Measurements from ENCODE around the gene TMEM50A. TPM values are rescaled to one million over a fixed set of nuclear protein-coding genes. Genes with fewer than 3 reads are reported as not detected.
"Not testable (repeated sequence)": the region's sequence is repeated elsewhere in the genome, so short reads cannot be mapped to it uniquely, and the experiment has no call there.

Gene TMEM50A
- total RNA-seq, 4 donors from 2014 or later, result 63.5 to 89.7 (median 77.2) TPM

- DNase-seq (ENCODE audit: low spot score in 2 of 2), result no peak
- no peak for TF ChIP-seq CTCF (IDR thresholded peaks at IDR 0.05)
- no peak for TF ChIP-seq POLR2A (IDR thresholded peaks at IDR 0.05)
- H3K4me3 ChIP-seq (ENCODE audit: low read depth, poor library complexity, severe bottlenecking), result no peak overlapping the region
- intact Hi-C loops (cut with DNase I; ENCODE audit: low total_unique reads), result no loop called here
Observed at GRCh38 chr1:25356441-25356840, 18.3 kb downstream of the TMEM50A start.

DNA sequence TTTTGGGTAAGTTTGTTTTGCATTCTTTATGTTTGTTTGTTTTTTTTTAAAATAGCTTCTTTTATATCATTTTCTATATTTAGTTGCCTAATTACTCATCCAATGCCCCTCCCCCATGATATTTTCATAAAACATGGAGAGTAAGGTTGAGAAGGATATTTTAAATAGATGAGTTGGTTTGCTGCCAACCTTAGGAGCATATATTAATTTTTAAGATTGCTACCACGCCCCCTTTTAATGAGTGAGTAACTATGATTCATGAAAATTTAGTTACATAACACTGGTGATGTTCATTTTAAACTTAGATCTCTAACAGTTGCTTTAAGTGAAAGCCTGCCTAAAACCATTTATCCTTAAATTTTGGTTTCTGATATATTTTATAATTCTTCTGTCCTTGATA lies 18.7 kb downstream of the TMEM50A start:
- WGBS, 2 donors, result 30 to 37% methylated on average over 1 of the region's 1 CpG
- H3K4me3 ChIP-seq (ENCODE audit: low read depth, poor library complexity, severe bottlenecking), result no peak overlapping the region
- DNase-seq (ENCODE audit: low spot score in 2 of 2), result no peak
- intact Hi-C loops (cut with DNase I; ENCODE audit: low total_unique reads), result no loop called here
- TF ChIP-seq POLR2A (IDR thresholded peaks at IDR 0.05), result no peak
- TF ChIP-seq CTCF (IDR thresholded peaks at IDR 0.05), result no peak

DNA sequence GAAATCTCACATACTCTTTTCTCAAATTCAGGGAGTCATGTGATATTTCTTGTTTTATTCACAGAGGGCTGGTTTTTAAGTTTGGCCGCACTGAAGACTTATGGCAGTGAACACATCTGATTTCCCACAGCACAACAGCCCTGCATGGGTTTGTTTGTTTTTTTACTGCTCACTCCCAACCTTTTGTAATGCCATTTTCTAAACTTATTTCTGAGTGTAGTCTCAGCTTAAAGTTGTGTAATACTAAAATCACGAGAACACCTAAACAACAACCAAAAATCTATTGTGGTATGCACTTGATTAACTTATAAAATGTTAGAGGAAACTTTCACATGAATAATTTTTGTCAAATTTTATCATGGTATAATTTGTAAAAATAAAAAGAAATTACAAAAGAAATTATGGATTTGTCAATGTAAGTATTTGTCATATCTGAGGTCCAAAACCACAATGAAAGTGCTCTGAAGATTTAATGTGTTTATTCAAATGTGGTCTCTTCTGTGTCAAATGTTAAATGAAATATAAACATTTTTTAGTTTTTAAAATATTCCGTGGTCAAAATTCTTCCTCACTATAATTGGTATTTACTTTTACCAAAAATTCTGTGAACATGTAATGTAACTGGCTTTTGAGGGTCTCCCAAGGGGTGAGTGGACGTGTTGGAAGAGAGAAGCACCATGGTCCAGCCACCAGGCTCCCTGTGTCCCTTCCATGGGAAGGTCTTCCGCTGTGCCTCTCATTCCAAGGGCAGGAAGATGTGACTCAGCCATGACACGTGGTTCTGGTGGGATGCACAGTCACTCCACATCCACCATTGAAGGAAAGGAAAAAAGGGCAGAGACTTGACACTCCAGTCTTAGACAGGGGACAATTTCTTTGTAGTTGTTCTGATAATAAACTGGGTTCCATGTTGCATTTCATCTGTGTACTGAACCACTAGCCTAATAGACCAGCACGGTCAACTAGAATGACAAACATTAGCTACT lies 22.8 kb downstream of the TMEM50A start:
- intact Hi-C loops (cut with DNase I; ENCODE audit: low total_unique reads), result no loop called here
- no peak for DNase-seq (ENCODE audit: low spot score in 2 of 2)
- 89 to 91% methylated on average over 7 of the region's 7 CpGs for WGBS, 2 donors
- H3K4me3 ChIP-seq (ENCODE audit: low read depth, poor library complexity, severe bottlenecking), result no peak overlapping the region
- TF ChIP-seq POLR2A (IDR thresholded peaks at IDR 0.05) (no peak), CTCF (IDR thresholded peaks at IDR 0.05) (no peak)

GRCh38 chr1:25361901-25362300 lies 23.8 kb downstream of the TMEM50A start:
- no peak for TF ChIP-seq CTCF (IDR thresholded peaks at IDR 0.05)
- no peak for TF ChIP-seq POLR2A (IDR thresholded peaks at IDR 0.05)
- DNase-seq (ENCODE audit: low spot score in 2 of 2), result no peak
- 59 to 68% methylated on average over 2 of the region's 2 CpGs for WGBS, 2 donors
- intact Hi-C loops (cut with DNase I; ENCODE audit: low total_unique reads), result no loop called here
- H3K4me3 ChIP-seq (ENCODE audit: low read depth, poor library complexity, severe bottlenecking), result no peak overlapping the region

- intact Hi-C loops (cut with DNase I; ENCODE audit: low total_unique reads); H3K4me3 ChIP-seq (ENCODE audit: low read depth, poor library complexity, severe bottlenecking); DNase-seq (ENCODE audit: low spot score in 2 of 2): not testable (repeated sequence)
- WGBS, 2 donors, result no CpG with 5 or more reads among the region's 17 CpGs
Observed at GRCh38 chr1:25362634-25363559, 24.8 kb downstream of the TMEM50A start.

DNA sequence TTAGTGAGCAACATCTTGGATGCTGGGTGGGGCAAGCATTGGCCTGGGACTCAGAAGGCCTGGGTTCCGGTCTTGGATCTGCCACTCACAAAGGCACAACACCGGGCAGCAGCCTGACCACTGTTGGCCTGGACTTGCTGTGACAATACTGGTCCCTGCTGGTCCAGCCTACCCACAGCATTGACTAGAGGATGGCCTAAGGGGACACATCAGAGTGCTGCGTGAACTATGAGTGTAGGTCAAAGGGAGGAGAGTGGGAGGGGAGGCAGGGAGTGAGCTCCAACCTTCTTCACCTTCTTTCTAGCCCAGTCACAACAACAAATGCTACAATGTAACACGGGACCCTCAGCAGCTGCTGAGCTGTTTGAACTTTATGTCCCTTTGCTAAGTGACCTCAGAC lies 31.1 kb downstream of the TMEM50A start:
- TF ChIP-seq CTCF (IDR thresholded peaks at IDR 0.05), result no peak
- no peak for TF ChIP-seq POLR2A (IDR thresholded peaks at IDR 0.05)
- DNase-seq (ENCODE audit: low spot score in 2 of 2), result no peak
- 72 to 90% methylated on average over 4 of the region's 4 CpGs for WGBS, 2 donors
- H3K4me3 ChIP-seq (ENCODE audit: low read depth, poor library complexity, severe bottlenecking), result no peak overlapping the region
- intact Hi-C loops (cut with DNase I; ENCODE audit: low total_unique reads), result no loop called here

DNA sequence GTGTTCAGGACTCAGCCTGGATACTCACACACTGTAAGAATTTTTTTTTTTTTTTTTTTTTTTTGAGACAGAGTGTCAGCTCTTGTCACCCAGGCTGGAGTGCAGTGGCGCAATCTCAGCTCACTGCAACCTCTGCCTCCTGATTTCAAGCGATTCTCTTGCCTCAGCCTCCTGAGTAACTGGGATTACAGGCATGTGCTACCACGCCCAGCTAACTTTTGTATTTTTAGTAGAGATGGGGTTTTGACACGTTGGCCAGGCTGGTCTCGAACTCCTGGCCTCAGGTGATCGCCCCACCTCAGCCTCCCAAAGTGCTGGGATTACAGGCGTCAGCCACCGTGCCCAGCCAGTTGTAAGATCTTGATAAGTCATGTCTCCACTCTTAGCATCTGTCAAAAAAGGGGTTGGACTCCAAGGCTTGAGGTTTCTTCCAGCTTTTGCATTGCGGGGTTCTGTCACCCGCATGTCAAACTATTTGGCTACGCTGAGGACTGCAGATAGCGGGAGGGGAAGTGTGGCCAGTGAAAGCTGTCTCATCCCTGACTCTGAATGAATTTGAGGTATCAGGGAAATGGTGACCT lies 31.6 kb downstream of the TMEM50A start:
- DNase-seq (ENCODE audit: low spot score in 2 of 2); H3K4me3 ChIP-seq (ENCODE audit: low read depth, poor library complexity, severe bottlenecking); intact Hi-C loops (cut with DNase I; ENCODE audit: low total_unique reads): not testable (repeated sequence)
- WGBS, 2 donors, result 85 to 86% methylated on average over 12 of the region's 12 CpGs

DNA sequence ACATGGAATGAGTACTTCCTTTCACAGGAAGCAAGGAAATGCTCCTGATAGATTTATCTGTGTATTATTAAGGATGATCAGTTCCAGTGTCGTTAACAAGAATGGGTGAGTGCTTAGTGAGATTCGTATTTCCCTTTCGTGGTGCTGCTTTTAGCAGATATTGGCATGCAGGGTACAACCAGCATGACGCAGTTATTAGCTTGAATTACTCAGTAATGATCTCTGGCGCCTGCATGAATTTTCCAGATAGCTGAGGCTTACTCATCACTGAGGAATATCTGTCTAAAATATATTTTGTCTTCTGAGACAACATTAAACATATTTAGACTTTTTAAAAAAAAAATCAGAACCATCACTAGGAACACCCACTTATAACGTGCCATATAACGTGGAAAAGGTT lies 33.6 kb downstream of the TMEM50A start:
- H3K4me3 ChIP-seq (ENCODE audit: low read depth, poor library complexity, severe bottlenecking); DNase-seq (ENCODE audit: low spot score in 2 of 2); intact Hi-C loops (cut with DNase I; ENCODE audit: low total_unique reads): not testable (repeated sequence)
- WGBS, 2 donors, result 42 to 43% methylated on average over 7 of the region's 7 CpGs

All from lower leg skin (tissue), 4 donors.